Liver (tissue), 9 donors: Measurements from ENCODE around the gene CREB5. TPM values are rescaled to one million over a fixed set of nuclear protein-coding genes. Genes with fewer than 3 reads are reported as not detected.

Experiments
- DNase-seq: peaks from one replicate; pipeline ENCODE4 v3.0.0-alpha.2; 2017; ENCODE audit warnings: low spot score
- H3K27ac ChIP-seq, 2 donors: one replicate each; pipeline ENCODE4 v1.7.0; 2013; ENCODE audit warnings: inconsistent platforms in 2 of 2, low read length in 2 of 2, control low read depth in 1 of 2, low read depth in 1 of 2, mild to moderate bottlenecking in 1 of 2
- H3K27me3 ChIP-seq, 4 donors: one replicate each; pipeline versions ENCODE4 v1.6.1 to v1.7.0; 2013; ENCODE audit warnings: low read length in 3 of 4, inconsistent platforms in 1 of 4, mild to moderate bottlenecking in 1 of 4, moderate library complexity in 1 of 4; ENCODE audit not compliant: control insufficient read depth in 4 of 4, insufficient read depth in 4 of 4
- H3K36me3 ChIP-seq, 4 donors: one replicate each; pipeline versions ENCODE4 v1.6.1 to v1.7.0; 2013; ENCODE audit warnings: low read length in 3 of 4, mild to moderate bottlenecking in 3 of 4, low read depth in 1 of 4, moderate library complexity in 1 of 4; ENCODE audit not compliant: control insufficient read depth in 4 of 4, insufficient read depth in 3 of 4
- H3K4me1 ChIP-seq, 4 donors: one replicate each; pipeline versions ENCODE4 v1.6.1 to v1.7.0; 2013; ENCODE audit warnings: low read length in 3 of 4, mild to moderate bottlenecking in 3 of 4, moderate library complexity in 1 of 4; ENCODE audit not compliant: control insufficient read depth in 4 of 4, insufficient read depth in 4 of 4
- H3K4me3 ChIP-seq, 3 donors: one replicate each; pipeline versions ENCODE4 v1.6.1 to v1.7.0; 2013; ENCODE audit warnings: low read length in 3 of 3, control low read depth in 1 of 3, low read depth in 1 of 3, mild to moderate bottlenecking in 1 of 3
- H3K9ac ChIP-seq, 2 donors: one replicate each; pipeline ENCODE4 v1.7.0; 2013; ENCODE audit warnings: low read length in 2 of 2, mild to moderate bottlenecking in 2 of 2, moderate library complexity in 2 of 2, control low read depth in 1 of 2, low read depth in 1 of 2
- H3K9me3 ChIP-seq, 4 donors: one replicate each; pipeline versions ENCODE4 v1.6.1 to v1.7.0; 2013; ENCODE audit warnings: low read length in 3 of 4; ENCODE audit not compliant: control insufficient read depth in 4 of 4
- ATF3 ChIP-seq: IDR thresholded peaks from 2 replicates; pipeline ENCODE4 v1.6.1; 2016; ENCODE audit warnings: antibody characterized with exemption
- CTCF ChIP-seq: fragments of 150-350 bp; IDR thresholded peaks from 2 replicates; pipeline ENCODE4 v1.5.1; 2017; ENCODE audit warnings: improper control_type of control experiment, low read depth, low read length; ENCODE audit not compliant: missing input control
- EGR1 ChIP-seq, 2 donors: IDR thresholded peaks; 2 replicates each; pipeline ENCODE4 v1.6.1; 2016 to 2018; ENCODE audit warnings: antibody characterized with exemption in 2 of 2, low read depth in 2 of 2
- FOXA1 ChIP-seq: IDR thresholded peaks from 2 replicates; pipeline ENCODE4 v1.6.1; 2016; ENCODE audit warnings: antibody characterized with exemption
- FOXA2 ChIP-seq: IDR thresholded peaks from 2 replicates; pipeline ENCODE4 v1.6.1; 2016; ENCODE audit warnings: antibody characterized with exemption
- GABPA ChIP-seq, 2 donors: IDR thresholded peaks in 1 of 2; conservative IDR thresholded peaks in 1 of 2; 2 replicates each; pipeline ENCODE4 v1.6.1; 2016; ENCODE audit warnings: antibody characterized with exemption in 2 of 2, mild to moderate bottlenecking in 1 of 2, moderate library complexity in 1 of 2
- HNF4A ChIP-seq, 2 donors: conservative IDR thresholded peaks; 2 replicates each; pipeline ENCODE4 v1.6.1; 2016; ENCODE audit warnings: antibody characterized with exemption in 2 of 2, mild to moderate bottlenecking in 2 of 2
- HNF4G ChIP-seq: IDR thresholded peaks from 2 replicates; pipeline ENCODE4 v1.6.1; 2016; ENCODE audit warnings: antibody characterized with exemption
- JUND ChIP-seq, 2 donors: IDR thresholded peaks; 2 replicates each; pipeline ENCODE4 v1.6.1; 2016; ENCODE audit warnings: antibody characterized with exemption in 2 of 2
- NR2F2 ChIP-seq: IDR thresholded peaks from 2 replicates; pipeline ENCODE4 v1.6.1; 2016; ENCODE audit warnings: antibody characterized with exemption
- RAD21 ChIP-seq, 2 donors: IDR thresholded peaks; 2 replicates each; pipeline ENCODE4 v1.6.1; 2016; ENCODE audit warnings: antibody characterized with exemption in 2 of 2, mild to moderate bottlenecking in 2 of 2
- REST ChIP-seq: IDR thresholded peaks from 2 replicates; pipeline ENCODE4 v1.6.1; 2016; ENCODE audit warnings: antibody characterized with exemption, mild to moderate bottlenecking
- RXRA ChIP-seq, 2 donors: IDR thresholded peaks; 2 replicates each; pipeline ENCODE4 v1.6.1; 2017 to 2018; ENCODE audit warnings: antibody characterized with exemption in 2 of 2, mild to moderate bottlenecking in 1 of 2
- SP1 ChIP-seq: IDR thresholded peaks from 2 replicates; pipeline ENCODE4 v1.6.1; 2018; ENCODE audit warnings: antibody characterized with exemption, mild to moderate bottlenecking
- TAF1 ChIP-seq: conservative IDR thresholded peaks from 2 replicates; pipeline ENCODE4 v1.6.1; 2016; ENCODE audit warnings: antibody characterized with exemption, mild to moderate bottlenecking
- YY1 ChIP-seq: IDR thresholded peaks from 2 replicates; pipeline ENCODE4 v1.6.1; 2016; ENCODE audit warnings: antibody characterized with exemption, mild to moderate bottlenecking
- ZBTB33 ChIP-seq: IDR thresholded peaks from 2 replicates; pipeline ENCODE4 v1.6.1; 2016; ENCODE audit warnings: antibody characterized with exemption
- WGBS: extraction: QIAGEN DNeasy Blood & Tissue Kit; methylation state at CpG from one replicate; pipeline ENCODE4 v1.1.7; 2013; 5-methylcytosine and 5-hydroxymethylcytosine counted together
- polyA plus RNA-seq, 2 donors: library from polyadenylated mRNA; stranded (reverse) in 1 of 2; unstranded in 1 of 2; fragments of 200-250 nt in 1 of 2; fragments of >200 nt in 1 of 2; fragmentation: Nextera tagmentation in 1 of 2; extraction: Ambion mirVana in 1 of 2; gene quantifications; one replicate each; pipeline versions ENCODE4 v1.2.1 to v1.2.3, GENCODE V29; 2013 to 2015
- total RNA-seq, 2 donors: library from RNA; depleted of rRNA; stranded (reverse); fragments of >200 nt; gene quantifications; one replicate each; pipeline ENCODE4 v1.2.3, GENCODE V29; 2014
- donor health status: healthy.
- donor health status: healthy.
- donor health status: healthy.
- donor health status: healthy.
- donor health status: healthy.

The CREB5 gene
- total and polyA plus RNA-seq, 4 donors, result 0.25 to 0.92 (median 0.67) TPM

GRCh38 chr7:28497009-28497408, 84.7 kb downstream of the CREB5 start:
- no peak overlapping the region for H3K9ac ChIP-seq
- 70% methylated on average over 2 of the region's 2 CpGs for WGBS
- H3K9me3 ChIP-seq, result no peaks in the 10 kb centered on the region
- H3K4me1 ChIP-seq, result no peaks in the 10 kb centered on the region
- TF ChIP-seq HNF4G (no peak), FOXA1 (no peak), GABPA (IDR thresholded peaks at IDR 0.05 in 1 of 2, conservative IDR thresholded peaks at IDR 0.05 in 1 of 2) (no peak), ATF3 (no peak), TAF1 (no peak), NR2F2 (no peak), CTCF (no peak), SP1 (no peak), JUND (IDR thresholded peaks at IDR 0.05) (no peak), REST (no peak), FOXA2 (no peak), ZBTB33 (no peak), RAD21 (IDR thresholded peaks at IDR 0.05) (no peak), YY1 (no peak), HNF4A (conservative IDR thresholded peaks at IDR 0.05) (no peak), EGR1 (IDR thresholded peaks at IDR 0.05; ENCODE audit: low read depth in 2 of 2) (no peak), RXRA (IDR thresholded peaks at IDR 0.05) (no peak)
- H3K4me3 ChIP-seq, result no peak overlapping the region
- DNase-seq, result no peak
- H3K27me3 ChIP-seq, result peaks cover 0 to 10% (median 1%) of the 10 kb centered on the region in 4 donors
- H3K36me3 ChIP-seq, result no peaks in the 10 kb centered on the region
- H3K27ac ChIP-seq, result no peak overlapping the region

GRCh38 chr7:28498636-28499035, 86.3 kb downstream of the CREB5 start:
- Histone ChIP-seq H3K9me3 (no peaks in the 10 kb centered on the region), H3K36me3 (no peaks in the 10 kb centered on the region), H3K4me1 (no peaks in the 10 kb centered on the region), H3K9ac (no peak overlapping the region), H3K27ac (no peak overlapping the region), H3K27me3 (peaks cover 0 to 10% (median 1%) of the 10 kb centered on the region in 4 donors), H3K4me3 (no peak overlapping the region)
- TF ChIP-seq GABPA (IDR thresholded peaks at IDR 0.05 in 1 of 2, conservative IDR thresholded peaks at IDR 0.05 in 1 of 2), result no peak
- TF ChIP-seq ATF3, result no peak
- 85% methylated on average over 4 of the region's 4 CpGs for WGBS
- DNase-seq, result no peak
